Measurements from ENCODE around the gene ABHD5.

Gene ABHD5

GRCh38 chr3:43685921-43686320 lies 4.8 kb upstream of the ABHD5 start:
- DNase-seq (ENCODE audit: low spot score) = no peak

- no peak for DNase-seq (ENCODE audit: low spot score)
Observed at GRCh38 chr3:43686333-43686699, 4.4 kb upstream of the ABHD5 start.

DNA sequence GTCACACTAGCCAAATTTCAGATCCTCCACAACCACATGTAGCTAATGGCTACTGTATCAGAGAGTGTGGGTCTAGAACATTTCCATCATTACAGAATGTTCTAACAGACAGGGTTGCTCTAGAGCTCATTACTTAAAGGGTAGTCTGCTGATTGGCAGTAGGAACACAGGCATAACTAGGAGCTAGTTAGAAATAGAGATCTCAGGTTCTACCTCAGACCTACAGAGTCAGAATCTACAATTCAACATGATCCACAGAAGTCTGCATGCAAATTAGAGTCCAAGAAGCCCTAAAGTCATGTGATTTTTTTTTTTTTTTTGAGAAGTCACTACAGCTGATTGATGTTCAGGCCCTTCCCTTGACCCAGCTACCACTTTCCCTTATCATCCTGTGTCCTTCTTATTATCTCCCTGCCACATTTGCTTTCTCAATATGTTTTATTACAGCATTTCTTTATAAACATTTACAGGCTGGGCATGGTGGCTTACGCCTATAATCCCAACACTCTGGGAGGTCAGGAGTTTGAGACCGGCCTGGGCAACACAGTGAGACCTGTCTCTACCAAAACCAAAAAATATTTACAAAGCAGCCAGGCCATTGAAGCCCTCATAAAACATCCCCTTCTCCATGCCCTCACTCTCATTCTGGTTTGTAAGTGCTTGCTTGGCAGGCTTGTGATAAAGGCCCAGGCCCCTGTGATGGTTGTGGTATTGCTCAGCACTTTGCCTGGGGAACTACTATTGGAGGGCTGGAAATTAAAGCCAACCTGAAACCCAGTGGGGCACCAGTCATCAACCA lies 3.8 kb upstream of the ABHD5 start:
- no peak for DNase-seq (ENCODE audit: low spot score)

GRCh38 chr3:43687499-43687811 lies 3.3 kb upstream of the ABHD5 start:
- no peak for DNase-seq (ENCODE audit: low spot score)

DNA sequence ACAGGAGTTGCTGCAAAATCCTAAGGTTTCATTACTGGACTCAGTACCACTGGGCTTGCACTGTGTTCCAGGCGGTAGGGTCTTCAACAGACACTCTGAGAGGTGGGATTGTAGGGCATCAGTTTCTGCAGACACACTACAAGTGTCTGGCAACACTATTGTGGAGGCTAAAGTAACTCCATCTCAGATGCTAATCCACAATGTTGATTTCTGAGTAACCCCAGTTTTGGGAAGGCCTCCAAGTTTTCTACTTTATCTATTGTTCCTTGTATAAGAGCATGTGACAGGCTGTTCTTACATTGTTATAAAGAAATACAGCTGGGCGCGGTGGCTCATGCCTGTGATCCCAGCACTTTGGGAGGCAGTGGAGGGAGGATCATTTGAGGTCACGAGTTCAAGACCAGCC lies 2.5 kb upstream of the ABHD5 start:
- no peak for DNase-seq (ENCODE audit: low spot score)

- no peak for DNase-seq (ENCODE audit: low spot score)
Observed at GRCh38 chr3:43689166-43689565, 1.6 kb upstream of the ABHD5 start.

DNA sequence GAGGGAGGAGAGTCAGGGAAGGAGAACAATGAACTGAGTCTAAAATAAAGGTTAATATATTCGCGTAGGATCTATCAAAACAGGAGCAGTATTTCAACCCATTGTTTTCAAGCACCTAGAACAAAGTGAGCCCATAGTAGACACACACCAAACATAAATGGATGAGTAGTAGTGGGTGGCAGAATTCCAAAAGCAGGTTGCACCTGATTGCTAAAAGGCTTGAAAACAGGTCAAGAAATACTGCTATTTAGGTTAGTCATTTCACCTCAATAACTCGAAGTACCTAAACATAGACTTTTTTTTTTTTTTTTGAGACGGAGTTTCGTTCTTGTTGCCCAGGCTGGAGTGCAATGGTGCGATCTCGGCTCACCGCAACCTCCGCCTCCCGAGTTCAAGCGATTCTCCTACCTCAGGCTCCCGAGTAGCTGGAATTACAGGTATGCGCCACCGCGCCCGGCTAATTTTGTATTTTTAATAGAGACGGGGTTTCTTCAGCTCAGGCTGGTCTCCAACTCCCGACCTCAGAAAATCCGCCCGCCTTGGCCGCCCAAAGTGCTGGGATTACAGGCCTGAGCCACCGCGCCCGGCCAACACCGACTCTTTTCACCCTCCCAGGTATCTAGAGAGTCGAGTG lies 855 bp upstream of the ABHD5 start:
- DNase-seq (ENCODE audit: low spot score) = no peak

DNA sequence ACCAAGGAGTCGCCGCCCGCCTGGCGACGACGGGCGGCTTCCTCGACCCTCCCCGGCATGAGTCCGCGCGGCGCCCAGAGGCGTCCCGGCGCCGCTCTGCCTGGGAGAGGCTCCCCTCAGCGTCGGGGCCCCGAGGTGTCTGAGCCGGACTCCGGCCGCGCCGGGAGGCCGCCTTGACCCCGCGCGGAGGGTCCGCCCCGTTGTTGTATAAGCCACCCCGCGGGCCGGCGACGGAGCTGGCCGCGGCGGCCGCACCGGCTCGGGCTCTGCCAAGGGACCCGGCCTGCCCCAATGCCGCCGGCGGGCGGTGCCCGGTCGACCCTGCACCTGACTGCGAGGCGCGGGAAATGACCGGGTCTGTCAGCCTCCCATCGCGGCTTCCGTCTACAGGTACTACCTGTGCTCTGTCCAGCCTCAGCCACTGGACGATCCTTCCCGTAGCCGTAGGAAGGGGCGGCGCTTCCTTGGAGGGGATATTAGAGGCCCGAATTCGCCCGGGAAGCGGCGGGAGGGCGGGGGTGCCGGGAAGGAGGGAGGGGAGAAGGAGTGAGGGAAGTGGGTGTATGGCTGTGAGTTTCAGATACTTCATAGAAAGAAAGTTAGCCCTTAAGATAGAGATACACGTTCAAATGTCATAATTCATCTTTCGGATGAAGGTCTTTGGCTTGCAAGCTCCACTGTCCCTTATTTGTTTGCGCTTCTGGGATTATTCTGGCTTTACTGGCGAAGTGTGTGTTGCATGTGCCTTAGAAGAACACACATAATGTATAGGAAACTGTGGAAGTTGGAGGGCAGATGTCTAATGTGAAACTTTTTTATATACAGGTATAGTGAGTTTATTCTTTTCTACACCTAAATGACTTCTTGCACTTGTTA lies 620 bp downstream of the ABHD5 start:
- peak; percentile 80 for DNase-seq (ENCODE audit: low spot score)

- no peak for DNase-seq (ENCODE audit: low spot score)
Observed at GRCh38 chr3:43692085-43692855, 1.5 kb downstream of the ABHD5 start.

DNA sequence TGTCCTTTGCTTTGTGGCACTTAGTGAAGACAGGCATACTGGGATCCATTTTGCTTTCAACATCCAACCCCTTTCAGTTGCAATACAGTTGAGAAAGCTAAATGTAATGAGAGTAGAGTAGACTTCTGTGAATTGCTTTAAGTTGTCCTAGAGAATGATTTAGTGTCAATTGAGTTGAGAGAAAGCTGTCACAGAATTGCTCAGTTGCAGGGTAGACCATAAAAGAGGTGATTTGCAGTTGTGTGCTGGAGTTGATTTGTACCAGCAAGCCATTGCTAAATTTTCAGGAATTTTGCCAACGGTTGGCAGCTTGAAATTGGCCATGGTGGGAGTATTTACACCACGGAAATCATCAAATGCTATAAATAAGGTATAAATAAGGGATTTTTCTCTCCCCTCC lies 2.2 kb downstream of the ABHD5 start:
- DNase-seq (ENCODE audit: low spot score) = no peak

DNA sequence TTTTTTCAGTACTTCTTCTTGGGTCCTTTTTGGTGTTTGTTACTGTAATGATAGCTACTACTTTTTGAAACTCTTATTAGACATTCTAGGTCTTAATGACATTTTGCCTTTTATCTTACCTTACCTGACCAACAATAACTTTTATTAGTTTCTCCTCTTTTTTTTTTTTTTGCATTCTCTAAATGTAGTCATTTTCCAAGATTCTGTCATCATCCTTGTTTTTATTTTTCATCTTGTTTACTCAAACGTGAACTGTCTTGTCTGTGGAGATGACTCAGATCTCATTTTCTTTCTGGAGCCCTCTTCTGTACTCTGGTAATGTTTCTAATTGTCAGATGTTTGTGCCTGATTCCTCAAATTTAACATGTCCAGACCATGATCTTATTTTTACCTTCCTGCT lies 2.9 kb downstream of the ABHD5 start:
- DNase-seq (ENCODE audit: low spot score) = no peak

DNA sequence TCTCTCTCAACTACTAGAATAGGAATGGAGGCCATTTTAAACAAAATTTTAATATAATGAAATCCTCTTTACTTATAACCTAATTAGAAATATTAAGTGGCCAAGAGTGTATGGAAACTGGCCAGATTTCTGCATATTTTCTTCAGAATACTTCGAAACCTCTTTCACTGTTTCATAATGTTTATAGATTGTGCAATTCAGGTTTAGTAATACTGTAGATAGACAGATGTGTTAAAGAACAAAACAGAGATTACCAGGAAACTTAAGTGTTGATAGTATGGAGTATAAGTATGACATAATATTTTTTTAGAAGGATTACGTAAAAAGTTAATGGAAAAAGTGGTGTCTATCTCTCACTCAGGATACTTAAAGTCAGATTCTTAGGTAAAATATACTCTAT lies 4.7 kb downstream of the ABHD5 start:
- DNase-seq (ENCODE audit: low spot score) = no peak

DNA sequence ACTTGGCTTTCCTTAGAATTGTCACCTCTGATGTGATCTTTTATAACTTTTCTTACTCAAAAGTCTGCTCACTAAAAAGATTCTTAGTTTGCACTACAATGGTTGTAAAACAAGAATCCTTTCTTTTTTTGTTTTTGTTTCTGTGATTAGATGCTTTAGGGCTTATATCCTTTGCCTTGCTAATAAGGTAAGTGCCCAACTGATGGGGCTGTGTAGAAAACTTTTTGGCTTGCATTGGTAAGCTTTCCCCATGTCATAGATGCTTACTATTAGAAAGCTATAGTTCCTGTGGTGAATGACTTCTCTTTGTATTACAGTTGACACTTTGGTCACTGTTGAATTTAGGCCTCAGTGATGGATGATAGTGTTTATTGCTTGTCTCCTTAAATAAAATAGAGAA lies 5.1 kb downstream of the ABHD5 start:
- DNase-seq (ENCODE audit: low spot score) = no peak

- no peak for DNase-seq (ENCODE audit: low spot score)
Observed at GRCh38 chr3:43696441-43696840, 5.7 kb downstream of the ABHD5 start.

- no peak for DNase-seq (ENCODE audit: low spot score)
Observed at GRCh38 chr3:43696881-43697280, 6.1 kb downstream of the ABHD5 start.

GRCh38 chr3:43699864-43700263 lies 9.1 kb downstream of the ABHD5 start:
- no peak for DNase-seq (ENCODE audit: low spot score)

DNA sequence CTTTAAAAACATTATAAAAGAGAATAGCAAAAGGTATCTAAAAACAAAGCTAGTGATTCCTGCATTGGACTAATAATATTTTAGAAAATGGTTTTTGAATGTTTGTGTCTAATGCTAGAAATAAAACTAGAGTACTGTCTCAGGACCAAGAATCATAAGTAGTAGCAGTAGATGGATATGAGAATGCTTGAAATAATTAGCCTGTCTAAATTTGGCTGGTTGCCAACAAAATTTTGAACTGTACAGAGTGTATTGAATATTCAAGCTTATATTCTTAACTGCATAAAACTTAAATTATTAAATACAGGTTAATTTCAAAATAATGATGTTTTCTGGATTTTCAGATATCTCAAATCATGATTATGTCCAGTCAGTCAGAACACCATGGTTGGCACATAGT lies 14.0 kb downstream of the ABHD5 start:
- DNase-seq (ENCODE audit: low spot score) = no peak

GRCh38 chr3:43706342-43706741 lies 15.6 kb downstream of the ABHD5 start:
- DNase-seq (ENCODE audit: low spot score) = no peak

- no peak for DNase-seq (ENCODE audit: low spot score)
Observed at GRCh38 chr3:43707266-43707665, 16.5 kb downstream of the ABHD5 start.

DNA sequence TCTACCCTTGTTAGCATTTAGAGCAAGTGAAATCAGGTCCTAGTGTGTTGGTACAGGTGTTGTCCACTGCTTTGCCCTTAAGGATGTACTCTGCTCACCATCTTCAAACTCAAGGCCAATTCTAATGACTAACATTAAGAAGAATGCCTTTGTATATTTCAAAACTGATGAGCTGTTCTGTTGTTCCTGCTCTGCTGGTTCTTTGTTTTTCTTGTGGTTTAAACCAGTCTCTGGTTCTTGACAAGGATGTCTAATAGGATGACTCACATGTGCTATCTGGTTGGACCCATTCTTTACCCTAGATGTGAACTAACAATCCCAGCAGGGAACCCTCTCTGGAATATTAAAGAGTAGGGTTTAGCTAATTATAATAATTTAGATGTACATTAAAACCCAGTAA lies 17.3 kb downstream of the ABHD5 start:
- no peak for DNase-seq (ENCODE audit: low spot score)

DNA sequence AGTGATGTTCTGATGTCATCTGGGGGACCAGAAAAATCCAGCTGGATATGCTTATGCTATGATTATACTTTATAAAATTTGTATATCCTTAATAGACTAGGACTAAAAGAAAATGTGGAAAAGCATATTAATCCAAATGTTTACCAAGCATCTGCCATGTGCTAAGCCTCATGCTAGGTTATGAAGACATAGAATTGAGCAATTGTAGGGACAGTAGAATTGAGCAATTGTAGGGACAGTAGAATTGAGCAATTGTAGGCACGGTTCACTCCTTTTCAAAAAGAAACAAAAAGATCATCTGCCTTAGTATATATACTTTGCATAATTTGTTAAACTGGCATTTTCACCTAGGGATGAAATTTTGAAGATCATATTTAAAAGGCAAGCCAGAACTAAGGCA lies 18.3 kb downstream of the ABHD5 start:
- no peak for DNase-seq (ENCODE audit: low spot score)

DNA sequence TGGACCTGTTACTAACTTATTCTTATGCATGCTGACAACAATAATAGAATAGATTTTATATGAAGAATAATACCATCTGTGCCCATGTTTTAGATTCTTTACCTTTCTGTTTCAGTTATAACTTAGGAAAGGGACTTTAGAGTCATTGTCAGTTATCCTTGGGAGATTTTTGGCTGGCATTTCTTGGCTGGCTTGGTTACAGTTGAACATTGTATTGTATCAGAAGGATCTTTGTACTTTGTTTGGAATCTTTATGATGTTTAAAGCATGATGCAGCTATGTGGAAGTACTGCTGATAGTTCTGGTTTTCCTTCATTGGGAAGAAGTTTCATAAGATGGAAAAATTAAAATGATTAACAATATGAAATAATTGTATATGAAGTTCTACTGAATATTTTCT lies 19.9 kb downstream of the ABHD5 start:
- no peak for DNase-seq (ENCODE audit: low spot score)

Data from ecto neural progenitor cell (in vitro differentiated cells).